Upper lobe of right lung (tissue), 1 donor: ENCODE results near the gene ASIC5. TPM values are rescaled to one million over a fixed set of nuclear protein-coding genes. Genes with fewer than 3 reads are reported as not detected.

ENCODE experiments used
- ATAC-seq: fragments of 200-7000 bp; cut with Tn5 transposase; one replicate; pipeline ENCODE4 v1.9.1; 2020; ENCODE audit warnings: mild to moderate bottlenecking, moderate library complexity
- DNase-seq: peaks from one replicate; pipeline ENCODE4 v3.0.0-alpha.2; 2020
- H3K27ac ChIP-seq: fragments of 200-600 bp; one replicate; pipeline ENCODE4 v1.8.0; 2022
- H3K27me3 ChIP-seq: fragments of 200-600 bp; one replicate; pipeline ENCODE4 v1.8.0; 2022; ENCODE audit warnings: mild to moderate bottlenecking
- H3K36me3 ChIP-seq: fragments of 200-600 bp; one replicate; pipeline ENCODE4 v1.8.0; 2022
- H3K4me1 ChIP-seq: fragments of 200-600 bp; one replicate; pipeline ENCODE4 v1.8.0; 2022
- H3K4me3 ChIP-seq: fragments of 200-600 bp; one replicate; pipeline ENCODE4 v1.8.0; 2022; ENCODE audit warnings: mild to moderate bottlenecking
- H3K9me3 ChIP-seq: fragments of 200-600 bp; one replicate; pipeline ENCODE4 v1.8.0; 2022
- CTCF ChIP-seq: fragments of 200-600 bp; IDR thresholded peaks from one replicate; pipeline ENCODE4 v1.8.0; 2022; ENCODE audit warnings: antibody characterized with exemption
- intact Hi-C: fragments of 100-400 bp; cut with DNase I; formaldehyde crosslinking; loops from one replicate; pipeline ENCODE4 v1.11.0; 2022
- total RNA-seq: library from RNA; stranded (reverse); fragmentation: NEBNext Ultra II Directional; extraction: Animal tissue kit (Norgen Biotek cat#: 25700); gene quantifications from one replicate; pipeline ENCODE4 v1.2.1, GENCODE V29; 2021
- donor health status: DM: no; HTN: yes; CAD: no; lungs with severe emphysema.

The ASIC5 gene
- total RNA-seq, 1 donor from 2014 or later = not detected

- no peaks in the 10 kb centered on the region for H3K27me3 ChIP-seq
- intact Hi-C loops = no loop called here
- H3K27ac ChIP-seq = no peak overlapping the region
- no peaks in the 10 kb centered on the region for H3K4me1 ChIP-seq
- DNase-seq = no peak
- ATAC-seq = no peak
- no peak overlapping the region for H3K4me3 ChIP-seq
- H3K9me3 ChIP-seq = no peaks in the 10 kb centered on the region
- no peaks in the 10 kb centered on the region for H3K36me3 ChIP-seq
- TF ChIP-seq CTCF = no peak
These were observed 41.5 kb upstream of the ASIC5 start for GRCh38 chr4:155907556-155907955.

- ATAC-seq = no peak
- no peak for DNase-seq
These were observed 40.6 kb upstream of the ASIC5 start for GRCh38 chr4:155906554-155907247.

GRCh38 chr4:155904331-155904730, 38.3 kb upstream of the ASIC5 start:
- no peaks in the 10 kb centered on the region for H3K27me3 ChIP-seq
- H3K4me3 ChIP-seq = no peak overlapping the region
- no peaks in the 10 kb centered on the region for H3K4me1 ChIP-seq
- no peaks in the 10 kb centered on the region for H3K36me3 ChIP-seq
- DNase-seq (no peak), ATAC-seq (no peak)
- no peaks in the 10 kb centered on the region for H3K9me3 ChIP-seq
- intact Hi-C loops = no loop called here
- no peak for TF ChIP-seq CTCF
- H3K27ac ChIP-seq = no peak overlapping the region

More at GRCh38 chr4:155906554-155907247, 40.6 kb upstream of the ASIC5 start:
- intact Hi-C loops = no loop called here
- Histone ChIP-seq H3K27me3 (no peaks in the 10 kb centered on the region), H3K27ac (no peak overlapping the region), H3K4me3 (no peak overlapping the region), H3K9me3 (no peaks in the 10 kb centered on the region), H3K36me3 (no peaks in the 10 kb centered on the region), H3K4me1 (no peaks in the 10 kb centered on the region)
- no peak for TF ChIP-seq CTCF

- H3K27ac ChIP-seq = no peak within 1 kb of the TSS
- H3K4me1 ChIP-seq = no peaks in the 10 kb centered on the region
- H3K27me3 ChIP-seq = no peaks in the 10 kb centered on the region
- ATAC-seq (no peak), DNase-seq (no peak)
- intact Hi-C loops = no loop called here
- TF ChIP-seq CTCF = no peak
- H3K9me3 ChIP-seq = no peaks in the 10 kb centered on the region
- H3K36me3 ChIP-seq = no peaks in the 10 kb centered on the region
- no peak within 1 kb of the TSS for H3K4me3 ChIP-seq
These were observed 37.4 kb upstream of the ASIC5 start, which contains the start of gene TDO2 for GRCh38 chr4:155903453-155903852. Gene TDO2 (plus strand): TSS chr4:155903696. CDS start chr4:155903759, 63 bp downstream.

GRCh38 chr4:155901013-155901412, 34.9 kb upstream of the ASIC5 start:
- H3K36me3 ChIP-seq = no peaks in the 10 kb centered on the region
- intact Hi-C loops = no loop called here
- no peak overlapping the region for H3K4me3 ChIP-seq
- no peaks in the 10 kb centered on the region for H3K9me3 ChIP-seq
- no peak for TF ChIP-seq CTCF
- ATAC-seq (no peak), DNase-seq (no peak)
- no peak overlapping the region for H3K27ac ChIP-seq
- H3K27me3 ChIP-seq = no peaks in the 10 kb centered on the region
- H3K4me1 ChIP-seq = no peaks in the 10 kb centered on the region
